Measurements from ENCODE around the gene ITPKB. TPM values are rescaled to one million over a fixed set of nuclear protein-coding genes. Genes with fewer than 3 reads are reported as not detected.

Gene ITPKB
- total RNA-seq, 6 experiments from 2014 or later: 1.7 to 3.0 (median 2.2) TPM

GRCh38 chr1:226763905-226764264 lies 24.8 kb upstream of the ITPKB start:
- H3K27me3 Mint-ChIP-seq (ENCODE audit: insufficient read depth): peaks cover 5% of the 10 kb centered on the region
- no peak overlapping the region for H3K4me3 Mint-ChIP-seq
- H3K4me1 Mint-ChIP-seq (ENCODE audit: low read depth): peaks cover 37% of the 10 kb centered on the region
- H3K9me3 Mint-ChIP-seq: no peaks in the 10 kb centered on the region
- no peaks in the 10 kb centered on the region for H3K36me3 Mint-ChIP-seq (ENCODE audit: low read depth)
- peak overlapping the region; percentile 78 for H3K27ac Mint-ChIP-seq
- TF ChIP-seq CTCF (IDR thresholded peaks at IDR 0.05): no peak
- DNase-seq: peak; percentile 91

- H3K27me3 Mint-ChIP-seq (ENCODE audit: insufficient read depth): peaks cover 5% of the 10 kb centered on the region
- DNase-seq: no peak
- peaks cover 37% of the 10 kb centered on the region for H3K4me1 Mint-ChIP-seq (ENCODE audit: low read depth)
- no peaks in the 10 kb centered on the region for H3K9me3 Mint-ChIP-seq
- no peak; the same call in 1 of the 2 replicates for TF ChIP-seq CTCF (IDR thresholded peaks at IDR 0.05)
- no peaks in the 10 kb centered on the region for H3K36me3 Mint-ChIP-seq (ENCODE audit: low read depth)
- peak overlapping the region; percentile 78 for H3K27ac Mint-ChIP-seq
- H3K4me3 Mint-ChIP-seq: no peak overlapping the region
Observed at GRCh38 chr1:226762988-226763904, 24.2 kb upstream of the ITPKB start.

- Mint-ChIP-seq H3K27me3 (ENCODE audit: insufficient read depth) (peaks cover 5% of the 10 kb centered on the region), H3K4me3 (no peak overlapping the region), H3K4me1 (ENCODE audit: low read depth) (peaks cover 37% of the 10 kb centered on the region), H3K9me3 (no peaks in the 10 kb centered on the region), H3K27ac (no peak overlapping the region), H3K36me3 (ENCODE audit: low read depth) (no peaks in the 10 kb centered on the region)
- no peak for TF ChIP-seq CTCF (IDR thresholded peaks at IDR 0.05)
- no peak for DNase-seq
Observed at GRCh38 chr1:226762055-226762454, 23.0 kb upstream of the ITPKB start.

GRCh38 chr1:226761322-226761721 lies 22.2 kb upstream of the ITPKB start:
- H3K27me3 Mint-ChIP-seq (ENCODE audit: insufficient read depth): peaks cover 5% of the 10 kb centered on the region
- no peaks in the 10 kb centered on the region for H3K36me3 Mint-ChIP-seq (ENCODE audit: low read depth)
- H3K4me1 Mint-ChIP-seq (ENCODE audit: low read depth): peaks cover 36% of the 10 kb centered on the region
- no peak overlapping the region for H3K27ac Mint-ChIP-seq
- H3K9me3 Mint-ChIP-seq: no peaks in the 10 kb centered on the region
- no peak for TF ChIP-seq CTCF (IDR thresholded peaks at IDR 0.05)
- H3K4me3 Mint-ChIP-seq: no peak overlapping the region
- DNase-seq: no peak

GRCh38 chr1:226754793-226755533 lies 15.9 kb upstream of the ITPKB start:
- H3K27me3 Mint-ChIP-seq (ENCODE audit: insufficient read depth): peaks cover 30% of the 10 kb centered on the region
- DNase-seq: no peak
- TF ChIP-seq CTCF (IDR thresholded peaks at IDR 0.05): no peak
- no peaks in the 10 kb centered on the region for H3K4me1 Mint-ChIP-seq (ENCODE audit: low read depth)
- H3K27ac Mint-ChIP-seq: no peak overlapping the region
- H3K9me3 Mint-ChIP-seq: no peaks in the 10 kb centered on the region
- no peak overlapping the region for H3K4me3 Mint-ChIP-seq
- H3K36me3 Mint-ChIP-seq (ENCODE audit: low read depth): no peaks in the 10 kb centered on the region
